Esophagus squamous epithelium (tissue), 4 donors: ENCODE measurements around the gene ATP6V0D1.

Experiments used
- POLR2A ChIP-seq, 4 donors: fragments of 450-650 bp; IDR thresholded peaks; one replicate each; pipeline ENCODE4 v1.6.1; 2017; ENCODE audit warnings: antibody characterized with exemption in 4 of 4, mild to moderate bottlenecking in 4 of 4, moderate library complexity in 3 of 4
- TF ChIP-seq, protein P1 (sequence below), 6 experiments: fragments of 450-650 bp in 4 of 6; fragments of 200-600 bp in 2 of 6; sonication (generic) in 2 of 6; IDR thresholded peaks; one replicate each; pipeline ENCODE4 v1.5.1; 2016 to 2019; ENCODE audit warnings: antibody characterized with exemption in 6 of 6, mild to moderate bottlenecking in 4 of 6, moderate library complexity in 4 of 6

GRCh38 chr16:67481561-67482232, 740 bp upstream of the ATP6V0D1 start:
- no peak for TF ChIP-seq POLR2A (IDR thresholded peaks at IDR 0.05)
- TF ChIP-seq, protein P1, sequence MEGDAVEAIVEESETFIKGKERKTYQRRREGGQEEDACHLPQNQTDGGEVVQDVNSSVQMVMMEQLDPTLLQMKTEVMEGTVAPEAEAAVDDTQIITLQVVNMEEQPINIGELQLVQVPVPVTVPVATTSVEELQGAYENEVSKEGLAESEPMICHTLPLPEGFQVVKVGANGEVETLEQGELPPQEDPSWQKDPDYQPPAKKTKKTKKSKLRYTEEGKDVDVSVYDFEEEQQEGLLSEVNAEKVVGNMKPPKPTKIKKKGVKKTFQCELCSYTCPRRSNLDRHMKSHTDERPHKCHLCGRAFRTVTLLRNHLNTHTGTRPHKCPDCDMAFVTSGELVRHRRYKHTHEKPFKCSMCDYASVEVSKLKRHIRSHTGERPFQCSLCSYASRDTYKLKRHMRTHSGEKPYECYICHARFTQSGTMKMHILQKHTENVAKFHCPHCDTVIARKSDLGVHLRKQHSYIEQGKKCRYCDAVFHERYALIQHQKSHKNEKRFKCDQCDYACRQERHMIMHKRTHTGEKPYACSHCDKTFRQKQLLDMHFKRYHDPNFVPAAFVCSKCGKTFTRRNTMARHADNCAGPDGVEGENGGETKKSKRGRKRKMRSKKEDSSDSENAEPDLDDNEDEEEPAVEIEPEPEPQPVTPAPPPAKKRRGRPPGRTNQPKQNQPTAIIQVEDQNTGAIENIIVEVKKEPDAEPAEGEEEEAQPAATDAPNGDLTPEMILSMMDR (IDR thresholded peaks at IDR 0.05), result no peak
